CD4-positive, alpha-beta T cell treated with Interleukin-1 beta for 1 hour (primary cell): ENCODE measurements around the gene AVEN.
"Not testable (repeated sequence)": the region's sequence is repeated elsewhere in the genome, so short reads cannot be mapped to it uniquely, and the experiment has no call there.

ENCODE experiments used
- DNase-seq, 2 donors: peaks; one replicate each; pipeline ENCODE4 v3.0.0-alpha.2; 2020 to 2022

AVEN gene

DNA sequence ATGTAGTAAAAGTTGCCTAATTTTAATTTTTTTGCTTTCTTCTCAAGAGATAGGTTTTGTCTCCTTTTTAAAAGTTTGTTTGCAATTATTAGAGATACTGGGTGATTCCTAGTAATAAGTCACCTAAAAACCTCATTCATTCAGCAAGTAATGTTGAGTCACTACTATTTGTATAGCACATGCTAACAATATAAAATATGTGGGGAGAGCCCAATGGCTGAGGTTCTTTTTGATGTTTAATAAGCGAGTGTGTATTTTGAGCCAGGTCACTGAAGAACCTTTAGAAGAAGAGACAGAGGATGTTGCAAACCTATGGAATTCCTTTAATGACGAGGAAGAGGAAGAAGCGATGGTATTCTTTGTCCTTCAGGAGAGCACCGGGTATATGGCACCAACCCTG lies 194.4 kb downstream of the AVEN start:
- DNase-seq, result no peak

DNA sequence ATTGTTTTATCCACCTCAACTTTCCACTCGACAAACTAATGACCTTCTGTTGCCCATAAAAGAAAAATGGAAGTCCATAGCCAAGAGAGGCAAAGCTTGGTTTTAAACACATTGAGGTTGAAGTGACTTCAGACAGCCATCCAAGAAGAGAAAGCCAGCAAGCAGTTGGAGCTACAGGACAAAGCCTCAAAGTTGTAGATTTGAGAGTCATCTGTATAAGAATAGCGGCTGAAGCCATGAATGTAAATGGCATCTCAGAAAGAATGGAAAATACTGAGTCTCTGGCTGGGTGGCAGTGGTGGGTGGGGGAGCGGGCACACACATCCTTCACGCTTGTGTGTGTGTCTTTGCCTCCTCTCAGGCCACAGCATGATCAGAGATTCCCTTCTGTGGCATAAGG lies 194.8 kb downstream of the AVEN start:
- DNase-seq, result no peak

GRCh38 chr15:33840615-33841014 lies 198.4 kb downstream of the AVEN start:
- no peak for DNase-seq

- DNase-seq, result no peak
Measured at GRCh38 chr15:33839540-33839939, 199.5 kb downstream of the AVEN start.

DNA sequence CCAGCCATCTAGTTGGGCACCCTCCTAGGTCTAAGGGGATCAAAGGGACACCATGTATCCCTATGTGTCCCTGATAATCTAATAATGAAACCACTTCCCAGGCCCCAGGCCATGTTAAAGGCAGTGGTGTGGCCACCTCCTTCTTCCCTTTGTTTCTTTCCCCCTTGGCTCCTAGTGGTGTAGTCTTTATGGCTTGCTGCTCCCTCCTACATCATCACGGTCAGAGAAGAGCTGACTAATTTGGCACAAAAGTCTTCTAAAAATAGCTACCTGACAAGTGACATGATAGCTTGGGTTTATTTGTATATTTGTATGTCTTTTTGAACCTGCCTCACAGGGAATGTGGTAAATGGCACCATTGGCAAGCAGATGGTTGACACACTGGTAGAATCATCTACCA lies 201.7 kb downstream of the AVEN start:
- no peak for DNase-seq

DNA sequence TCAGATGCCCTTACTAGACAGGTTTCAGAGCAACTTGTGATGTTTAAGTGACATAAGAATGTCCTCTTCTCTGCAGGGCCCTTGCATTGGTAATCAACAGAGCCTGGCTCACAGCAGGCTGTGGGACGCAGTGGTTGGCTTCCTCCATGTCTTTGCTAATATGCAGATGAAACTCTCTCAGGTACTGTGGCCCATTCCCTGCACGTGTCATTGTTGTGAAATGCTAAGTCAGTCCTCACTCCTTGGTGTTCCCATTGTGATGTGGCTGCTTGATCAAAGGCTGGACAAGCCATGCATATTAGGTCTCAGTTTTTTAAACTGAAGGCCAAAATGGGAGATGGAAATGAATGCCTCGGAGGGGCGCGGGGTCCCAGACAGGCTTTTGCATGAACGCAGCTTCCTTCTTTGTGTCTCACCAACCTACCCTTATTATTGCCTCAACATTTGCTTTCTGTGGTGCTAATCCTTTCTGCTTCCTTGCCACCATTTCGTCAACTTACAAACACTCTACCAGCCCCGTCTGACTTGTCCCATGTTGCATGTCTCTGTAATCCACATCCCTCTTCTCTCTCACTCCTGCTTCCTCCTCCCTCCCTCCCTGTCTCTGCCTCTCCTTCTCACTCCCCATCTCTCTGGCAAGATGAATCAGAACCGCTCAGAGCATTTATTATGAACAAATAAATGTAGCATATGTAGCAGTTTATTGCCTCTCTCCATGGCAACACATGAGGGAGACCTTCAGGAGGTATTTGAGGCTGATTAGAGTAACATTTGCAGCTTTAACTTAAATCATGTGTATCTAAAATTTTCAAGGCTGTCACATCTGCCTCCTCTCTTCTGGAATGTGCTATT lies 203.9 kb downstream of the AVEN start:
- DNase-seq, result no peak

- DNase-seq, result no peak
Measured at GRCh38 chr15:33831646-33832045, 207.4 kb downstream of the AVEN start.

DNA sequence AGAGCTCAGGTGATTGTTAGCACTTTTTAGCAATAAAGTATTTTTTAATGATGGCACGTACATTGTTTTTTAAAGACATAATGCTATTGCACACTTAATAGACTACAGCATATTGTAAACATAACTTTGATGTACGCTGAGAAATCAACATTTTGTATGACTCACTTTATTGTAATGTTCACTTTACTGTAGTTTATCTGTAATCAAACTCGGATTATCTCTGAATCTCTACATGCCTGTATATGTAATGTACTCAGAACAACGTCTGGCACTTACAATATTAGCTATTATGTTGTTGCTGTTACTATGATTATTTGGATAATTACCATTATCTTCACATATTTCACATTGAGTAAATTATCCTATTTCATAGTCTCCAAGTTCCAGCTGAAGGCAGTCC lies 208.7 kb downstream of the AVEN start:
- DNase-seq, result no peak

GRCh38 chr15:33826201-33826600 lies 212.8 kb downstream of the AVEN start:
- DNase-seq, result no peak

- DNase-seq, result no peak
Measured at GRCh38 chr15:33825453-33825852, 213.6 kb downstream of the AVEN start.

GRCh38 chr15:33823119-33823518 lies 215.9 kb downstream of the AVEN start:
- no peak for DNase-seq

DNA sequence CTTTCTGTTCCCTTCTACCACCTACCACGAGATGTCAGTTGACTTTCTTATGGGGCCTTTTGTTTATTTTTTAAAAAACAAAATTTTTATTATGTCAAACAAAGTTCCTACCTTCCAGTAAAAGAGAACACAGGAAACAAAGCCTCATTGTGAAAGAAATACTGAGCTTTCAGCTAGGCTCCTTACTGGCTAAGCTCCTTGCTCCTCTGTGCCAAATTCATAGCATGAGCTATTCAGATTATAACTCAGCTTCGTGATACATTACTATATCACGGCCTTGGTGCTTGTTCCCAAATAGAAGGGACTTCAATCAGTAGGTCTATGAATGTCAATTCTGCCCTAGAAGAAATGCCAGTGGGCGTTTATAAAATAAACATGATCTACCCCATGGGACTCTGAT lies 216.5 kb downstream of the AVEN start:
- no peak for DNase-seq

DNA sequence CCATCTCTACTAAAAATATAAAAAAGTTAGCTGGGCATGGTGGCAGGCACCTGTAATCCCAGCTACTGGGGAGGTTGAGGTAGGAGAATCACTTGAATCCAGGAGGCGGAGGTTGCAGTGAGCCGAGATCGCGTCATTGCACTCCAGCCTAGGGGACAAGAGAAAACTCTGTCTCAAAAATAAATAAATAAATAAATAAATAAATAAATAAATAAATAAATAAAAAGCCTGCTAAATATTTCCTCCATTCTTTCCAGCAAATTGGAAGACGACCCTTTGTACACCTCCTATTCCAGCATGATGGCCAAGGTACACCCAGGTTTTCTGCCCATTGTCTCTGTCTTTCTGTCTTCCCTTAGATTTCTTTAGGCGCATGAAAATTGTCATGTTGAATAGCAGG lies 219.5 kb downstream of the AVEN start:
- DNase-seq, result not testable (repeated sequence)
